Stimulated activated CD4-positive, alpha-beta T cell treated with anti-CD3 and anti-CD28 coated beads, Interleukin-12 subunit alpha, Interleukin-12 subunit beta, amount 100 ng/mL, for 4 hours (primary cell): ENCODE results near the gene PODN.

Experiments used
- DNase-seq: peaks from one replicate; pipeline ENCODE4 v3.0.0-alpha.2; 2020

PODN gene

DNA sequence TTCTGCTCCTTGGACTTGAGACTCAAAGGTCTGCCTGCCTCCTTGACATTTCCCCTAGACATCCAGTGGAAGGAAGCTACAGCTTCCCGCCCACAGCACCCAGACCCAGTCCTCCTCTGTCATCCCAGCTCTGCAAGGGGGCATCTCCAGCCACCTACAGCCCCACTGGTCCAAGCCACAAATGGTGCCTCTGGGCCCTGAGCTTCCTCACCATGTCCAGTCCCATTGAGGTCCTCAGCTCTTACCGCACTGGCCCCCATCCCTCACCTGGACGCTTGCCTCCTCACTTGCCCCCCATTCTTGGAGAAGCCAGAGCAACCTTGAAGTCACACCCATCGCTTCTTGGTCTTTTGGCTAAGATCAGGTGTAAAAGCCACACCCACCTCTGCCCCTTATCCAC, 13.2 kb downstream of the PODN start:
- no peak for DNase-seq

- DNase-seq, result no peak
Observed at GRCh38 chr1:53075761-53076163, 13.7 kb downstream of the PODN start.

- DNase-seq, result no peak
Observed at GRCh38 chr1:53076165-53076564, 14.2 kb downstream of the PODN start.

- no peak for DNase-seq
Observed at GRCh38 chr1:53076721-53077598, 14.9 kb downstream of the PODN start.

DNA sequence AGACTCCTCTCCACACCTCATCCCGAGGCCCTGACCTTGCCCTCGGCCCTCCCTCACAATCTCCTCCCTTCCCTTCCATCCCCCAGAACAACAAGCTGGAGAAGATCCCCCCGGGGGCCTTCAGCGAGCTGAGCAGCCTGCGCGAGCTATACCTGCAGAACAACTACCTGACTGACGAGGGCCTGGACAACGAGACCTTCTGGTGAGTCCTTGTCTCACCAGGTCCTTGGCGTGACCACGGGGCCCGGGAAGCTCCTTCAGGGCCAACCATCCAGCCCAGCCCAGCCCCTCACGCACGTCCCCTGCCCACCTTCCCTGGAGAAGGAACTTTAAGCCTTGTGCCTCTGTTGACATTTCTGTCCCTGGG, 15.6 kb downstream of the PODN start:
- DNase-seq, result no peak

- DNase-seq, result no peak
Observed at GRCh38 chr1:53078333-53079101, 16.5 kb downstream of the PODN start.

- no peak for DNase-seq
Observed at GRCh38 chr1:53079251-53079650, 17.2 kb downstream of the PODN start.

- no peak for DNase-seq
Observed at GRCh38 chr1:53080041-53080440, 18.0 kb downstream of the PODN start.

DNA sequence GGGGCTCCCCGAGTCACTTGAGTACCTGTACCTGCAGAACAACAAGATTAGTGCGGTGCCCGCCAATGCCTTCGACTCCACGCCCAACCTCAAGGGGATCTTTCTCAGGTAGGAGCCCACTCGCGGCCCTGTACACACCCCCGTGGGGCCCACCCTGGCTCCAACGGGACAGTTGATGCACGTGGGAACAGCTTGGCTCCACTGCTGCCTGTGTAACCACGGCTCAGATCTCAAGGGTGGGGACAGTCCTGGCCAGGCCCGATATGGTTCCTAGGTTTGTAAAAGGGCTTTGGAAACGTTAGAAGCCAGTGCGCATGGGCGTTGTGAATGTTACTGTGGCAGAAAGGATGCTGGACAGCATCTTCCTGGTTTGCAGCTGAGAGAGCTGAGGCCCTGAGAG, 18.8 kb downstream of the PODN start:
- DNase-seq, result no peak

DNA sequence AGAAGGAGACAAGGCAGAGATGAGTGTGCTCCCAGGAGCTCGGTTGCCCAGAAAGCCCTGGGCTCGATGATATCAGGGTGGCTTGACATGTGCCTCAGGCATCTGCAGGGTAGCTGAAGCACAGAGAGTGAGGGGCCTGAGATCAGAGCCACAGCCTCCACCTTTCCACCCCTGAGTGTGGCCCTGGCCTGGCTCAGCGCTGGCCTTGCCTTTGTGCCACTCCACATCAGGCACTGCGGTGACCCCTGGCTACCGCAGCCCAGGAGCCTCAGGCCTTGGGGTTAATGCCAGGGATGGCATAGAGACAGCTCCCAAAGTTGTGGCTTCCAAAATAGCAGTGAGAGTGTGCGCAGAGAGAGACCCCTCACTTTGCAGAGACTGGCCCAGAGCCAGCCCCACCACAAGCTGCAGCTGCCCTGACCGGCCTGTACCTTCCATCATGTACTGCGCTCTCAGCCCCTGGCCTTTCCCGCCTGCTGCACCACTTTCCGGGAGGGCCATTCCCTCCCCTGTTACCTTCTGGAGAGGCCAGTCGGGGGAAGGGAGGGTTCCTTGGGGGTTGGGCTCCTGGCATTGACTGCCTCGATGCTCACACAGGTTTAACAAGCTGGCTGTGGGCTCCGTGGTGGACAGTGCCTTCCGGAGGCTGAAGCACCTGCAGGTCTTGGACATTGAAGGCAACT, 19.5 kb downstream of the PODN start:
- no peak for DNase-seq

DNA sequence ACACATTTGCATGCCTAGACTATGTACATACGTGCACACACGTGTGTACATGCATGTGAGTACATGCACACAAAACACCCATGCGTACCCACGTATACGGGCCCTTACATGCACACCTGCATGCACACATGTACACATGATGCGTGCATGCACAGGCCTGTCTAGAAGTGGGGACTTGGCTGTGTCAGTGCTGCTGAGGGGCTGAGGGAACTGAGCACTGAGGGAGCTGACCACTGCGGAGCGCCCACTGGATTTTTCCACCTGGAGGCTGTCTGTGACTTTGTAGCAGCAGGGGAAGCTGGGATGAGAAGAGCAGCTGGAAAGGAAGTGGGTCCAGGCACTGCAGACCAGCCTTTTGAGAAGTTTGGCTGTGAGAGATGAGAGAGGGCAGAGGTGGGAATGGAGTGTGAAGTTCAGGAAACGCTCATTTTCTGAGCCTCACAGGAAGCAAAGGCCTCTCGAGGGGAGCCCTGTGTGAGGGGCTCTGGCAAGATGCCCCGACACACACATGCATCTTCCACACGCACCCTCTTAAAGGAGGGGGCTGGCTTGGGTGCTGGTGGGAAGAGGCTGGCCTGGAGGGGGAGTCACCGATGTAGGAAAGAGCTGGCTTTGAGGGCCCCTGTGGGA, 20.9 kb downstream of the PODN start:
- DNase-seq, result no peak

- DNase-seq, result no peak
Observed at GRCh38 chr1:53083636-53084588, 21.9 kb downstream of the PODN start.

- no peak for DNase-seq
Observed at GRCh38 chr1:53084589-53084971, 22.6 kb downstream of the PODN start.

DNA sequence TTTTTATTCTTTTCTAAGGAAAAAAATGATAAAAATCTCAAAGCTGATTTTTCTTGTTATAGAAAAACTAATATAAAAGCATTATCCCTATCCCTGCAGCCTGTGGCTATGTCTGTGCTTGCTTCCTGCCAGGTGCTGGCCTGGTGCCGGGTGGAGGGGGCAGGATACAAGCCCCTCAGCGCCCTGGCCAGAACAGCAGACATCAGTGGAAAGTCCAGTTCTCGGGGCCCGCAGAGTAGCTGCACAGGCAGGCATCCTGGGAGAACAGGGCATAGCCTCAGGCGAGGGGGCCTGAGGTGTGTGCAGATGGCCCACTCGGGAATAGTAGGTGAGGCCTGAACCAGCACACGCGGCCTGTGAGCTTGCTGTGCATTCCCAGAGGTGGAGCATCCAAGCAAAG, 23.4 kb downstream of the PODN start:
- no peak for DNase-seq

GRCh38 chr1:53086491-53087070, 24.6 kb downstream of the PODN start:
- DNase-seq, result no peak

- no peak for DNase-seq
Observed at GRCh38 chr1:53087332-53088285, 25.6 kb downstream of the PODN start.

GRCh38 chr1:53088616-53089300, 26.7 kb downstream of the PODN start:
- no peak for DNase-seq

GRCh38 chr1:53089478-53090226, 27.6 kb downstream of the PODN start:
- no peak for DNase-seq
